ENCODE results near the gene CD81.

CD81 gene

GRCh38 chr11:2421996-2422395 is 44.9 kb downstream of the CD81 start:
- no peak for DNase-seq (ENCODE audit: low spot score)

GRCh38 chr11:2422461-2423156 is 45.5 kb downstream of the CD81 start:
- no peak for DNase-seq (ENCODE audit: low spot score)

- no peak for DNase-seq (ENCODE audit: low spot score)
These were observed 46.3 kb downstream of the CD81 start for GRCh38 chr11:2423157-2424025.

- no peak for DNase-seq (ENCODE audit: low spot score)
These were observed 47.8 kb downstream of the CD81 start for GRCh38 chr11:2424811-2425495.

DNA sequence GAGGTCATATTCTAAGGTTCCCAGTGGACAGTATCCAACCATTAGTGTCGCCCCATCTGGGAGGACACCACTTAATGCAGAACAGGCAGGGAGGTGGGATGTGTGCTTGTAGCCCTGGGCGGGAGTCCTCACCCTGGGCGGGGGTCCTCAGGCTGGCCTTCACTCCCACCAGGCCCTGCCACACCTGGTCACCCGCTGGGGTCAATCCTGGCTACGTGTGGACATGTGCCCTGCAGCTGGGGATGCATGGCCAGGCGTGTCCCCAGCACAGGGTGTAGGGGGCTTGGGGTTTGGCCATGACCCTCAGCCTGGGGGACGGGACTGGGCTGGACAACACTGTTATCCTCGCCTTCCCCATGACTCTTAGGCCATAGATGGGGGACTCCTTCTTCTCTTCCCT is 48.4 kb downstream of the CD81 start:
- no peak for DNase-seq (ENCODE audit: low spot score)

DNA sequence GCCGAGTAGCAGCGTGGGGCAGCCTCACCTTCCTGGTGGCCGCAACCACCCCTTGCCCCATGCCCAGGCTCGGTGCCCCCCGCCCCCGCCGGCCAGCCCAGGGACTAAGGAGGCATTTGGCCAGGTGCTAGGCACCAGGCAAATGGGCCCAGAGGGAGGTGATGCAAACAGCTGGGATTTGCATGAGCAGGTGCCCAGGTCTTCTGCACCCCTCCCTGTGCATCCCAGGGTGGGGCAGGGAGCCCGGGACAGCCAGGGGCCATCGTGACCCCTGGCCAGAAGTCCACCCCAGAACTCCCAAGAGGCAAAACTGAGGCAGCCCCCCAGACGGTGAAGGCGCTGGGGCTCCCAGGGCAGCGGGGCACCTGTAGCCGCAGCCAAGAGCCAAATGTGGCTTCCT is 49.1 kb downstream of the CD81 start:
- no peak for DNase-seq (ENCODE audit: low spot score)

DNA sequence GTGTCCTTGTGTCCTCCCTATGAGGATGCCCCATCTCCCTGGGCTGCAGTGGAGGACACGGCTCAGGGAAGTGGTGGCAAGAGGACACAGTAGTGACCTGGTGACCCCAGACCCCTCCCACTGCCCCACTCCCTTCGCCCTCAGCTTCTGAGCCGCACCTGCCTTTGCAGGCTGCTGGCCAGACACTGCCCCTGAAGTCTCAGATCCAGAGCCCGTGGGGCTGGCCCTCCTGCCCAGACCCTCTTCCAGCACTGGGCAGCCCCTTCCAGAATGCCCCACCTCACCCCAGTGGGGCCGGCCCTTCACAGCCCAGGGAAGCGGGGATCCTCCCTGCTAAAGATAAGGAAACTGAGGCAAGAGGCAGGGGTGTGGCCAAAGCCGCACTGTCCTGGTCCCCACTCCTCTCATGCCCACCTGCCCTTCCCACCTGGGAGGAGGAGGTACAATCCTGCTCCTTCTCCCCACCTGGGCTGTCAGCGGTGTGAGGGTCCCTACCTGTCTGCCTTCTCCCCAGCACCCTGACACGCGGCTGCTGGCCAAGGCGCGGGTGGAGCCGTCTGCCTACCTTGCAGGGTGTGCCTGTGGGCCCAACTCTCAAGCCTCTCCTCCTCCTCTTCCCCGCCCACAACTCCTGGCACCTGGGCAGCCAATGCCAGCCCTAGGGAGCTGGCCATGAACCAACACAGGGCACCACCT is 49.9 kb downstream of the CD81 start:
- no peak for DNase-seq (ENCODE audit: low spot score)

DNA sequence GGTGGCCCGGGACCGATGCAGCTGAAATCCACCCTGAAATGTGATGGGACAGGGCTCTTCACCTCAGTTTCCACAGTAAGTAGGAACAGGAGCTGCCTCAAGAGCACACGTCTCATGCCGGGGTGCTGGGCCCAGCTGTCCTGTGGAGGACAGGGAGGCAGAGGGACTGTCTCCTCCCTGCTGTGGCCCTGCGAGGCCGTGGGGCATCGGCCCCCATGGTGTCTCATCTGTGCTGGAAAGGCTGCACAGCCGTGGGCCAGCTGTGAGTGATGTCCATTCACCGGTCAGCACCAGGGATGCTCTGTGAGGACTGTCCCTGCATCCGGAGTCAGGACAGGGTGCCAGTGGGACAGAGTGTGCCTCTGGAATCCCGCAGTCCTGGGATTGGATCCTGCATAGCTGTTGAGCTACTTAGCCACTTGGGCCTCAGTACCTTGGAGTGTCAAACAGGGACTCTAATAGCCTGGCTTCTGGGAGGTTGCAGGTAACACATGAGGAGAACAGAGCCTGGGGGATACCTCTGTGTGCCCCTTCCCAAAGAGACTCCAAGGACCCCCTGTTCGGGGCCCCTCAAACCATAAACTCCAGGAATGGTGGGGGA is 50.7 kb downstream of the CD81 start:
- DNase-seq (ENCODE audit: low spot score), result no peak

DNA sequence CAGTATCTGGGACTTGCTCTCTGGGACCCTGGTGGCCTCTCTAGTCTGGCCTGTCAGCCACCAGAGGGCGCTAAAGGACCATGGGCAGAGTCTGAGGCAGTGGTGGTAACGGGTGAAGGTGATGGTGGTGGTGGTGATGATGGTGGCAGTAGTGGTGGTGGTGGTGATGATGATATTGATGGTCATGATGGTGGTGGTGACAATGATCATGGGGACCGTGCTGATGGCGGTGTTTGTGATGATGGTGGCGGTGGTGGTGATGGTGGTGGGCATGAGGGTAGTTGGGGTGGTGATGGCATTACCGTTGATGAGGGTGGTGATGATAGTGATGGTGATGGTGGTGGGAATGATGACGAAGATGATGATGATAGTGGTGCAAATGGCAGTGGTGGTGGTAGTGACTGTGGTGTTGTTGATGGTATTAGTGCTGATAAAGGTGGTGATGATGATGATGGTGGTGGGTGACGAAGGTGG is 51.2 kb downstream of the CD81 start:
- peak; percentile 29 for DNase-seq (ENCODE audit: low spot score)

- no peak for DNase-seq (ENCODE audit: low spot score)
These were observed 54.3 kb downstream of the CD81 start for GRCh38 chr11:2431395-2431794.

GRCh38 chr11:2432171-2432621 is 55.1 kb downstream of the CD81 start:
- no peak for DNase-seq (ENCODE audit: low spot score)

- no peak for DNase-seq (ENCODE audit: low spot score)
These were observed 55.5 kb downstream of the CD81 start for GRCh38 chr11:2432628-2433071.

- no peak for DNase-seq (ENCODE audit: low spot score)
These were observed 56.2 kb downstream of the CD81 start for GRCh38 chr11:2433106-2433925.

GRCh38 chr11:2434008-2434407 is 56.9 kb downstream of the CD81 start:
- no peak for DNase-seq (ENCODE audit: low spot score)

- DNase-seq (ENCODE audit: low spot score), result no peak
These were observed 57.6 kb downstream of the CD81 start for GRCh38 chr11:2434506-2435255.

- no peak for DNase-seq (ENCODE audit: low spot score)
These were observed 58.3 kb downstream of the CD81 start for GRCh38 chr11:2435288-2436012.

GRCh38 chr11:2436013-2436520 is 59.0 kb downstream of the CD81 start:
- DNase-seq (ENCODE audit: low spot score), result no peak

- no peak for DNase-seq (ENCODE audit: low spot score)
These were observed 59.5 kb downstream of the CD81 start for GRCh38 chr11:2436521-2437031.

GRCh38 chr11:2437516-2437915 is 60.4 kb downstream of the CD81 start:
- no peak for DNase-seq (ENCODE audit: low spot score)
